COLO668 (cell line): Measurements from ENCODE around the gene CCDC88B.

Experiments
- DNase-seq: peaks from one replicate; lab custom pipeline; 2025; ENCODE audit not compliant: unreplicated experiment; lab: John Stamatoyannopoulos, UW

The CCDC88B gene

GRCh38 chr11:64379817-64380709 lies 40.1 kb downstream of the CCDC88B start:
- no peak for DNase-seq

- DNase-seq = no peak
Observed at GRCh38 chr11:64381350-64381749, 41.3 kb downstream of the CCDC88B start.

DNA sequence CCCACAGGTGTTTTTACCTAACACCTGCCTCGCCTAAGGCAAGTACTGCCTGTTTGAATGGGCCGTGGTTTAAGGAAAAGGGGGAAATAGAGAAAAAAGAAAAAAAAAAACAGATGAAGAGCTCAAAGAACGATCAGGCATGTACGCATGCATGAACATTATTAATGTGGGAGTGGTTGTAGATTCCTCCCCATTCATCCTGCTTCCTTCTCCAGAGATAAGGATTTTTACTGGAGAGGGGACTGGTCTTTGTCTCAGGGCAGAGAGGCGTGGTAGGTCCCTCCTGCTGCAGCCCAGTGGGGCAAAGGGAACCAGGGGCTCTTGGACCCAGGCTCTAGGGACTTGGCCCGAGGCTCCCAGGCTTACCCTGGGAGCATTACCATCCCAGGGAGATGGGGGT lies 42.0 kb downstream of the CCDC88B start:
- DNase-seq = no peak

GRCh38 chr11:64382586-64382985 lies 42.6 kb downstream of the CCDC88B start:
- DNase-seq = no peak

GRCh38 chr11:64383580-64383979 lies 43.6 kb downstream of the CCDC88B start:
- no peak for DNase-seq

DNA sequence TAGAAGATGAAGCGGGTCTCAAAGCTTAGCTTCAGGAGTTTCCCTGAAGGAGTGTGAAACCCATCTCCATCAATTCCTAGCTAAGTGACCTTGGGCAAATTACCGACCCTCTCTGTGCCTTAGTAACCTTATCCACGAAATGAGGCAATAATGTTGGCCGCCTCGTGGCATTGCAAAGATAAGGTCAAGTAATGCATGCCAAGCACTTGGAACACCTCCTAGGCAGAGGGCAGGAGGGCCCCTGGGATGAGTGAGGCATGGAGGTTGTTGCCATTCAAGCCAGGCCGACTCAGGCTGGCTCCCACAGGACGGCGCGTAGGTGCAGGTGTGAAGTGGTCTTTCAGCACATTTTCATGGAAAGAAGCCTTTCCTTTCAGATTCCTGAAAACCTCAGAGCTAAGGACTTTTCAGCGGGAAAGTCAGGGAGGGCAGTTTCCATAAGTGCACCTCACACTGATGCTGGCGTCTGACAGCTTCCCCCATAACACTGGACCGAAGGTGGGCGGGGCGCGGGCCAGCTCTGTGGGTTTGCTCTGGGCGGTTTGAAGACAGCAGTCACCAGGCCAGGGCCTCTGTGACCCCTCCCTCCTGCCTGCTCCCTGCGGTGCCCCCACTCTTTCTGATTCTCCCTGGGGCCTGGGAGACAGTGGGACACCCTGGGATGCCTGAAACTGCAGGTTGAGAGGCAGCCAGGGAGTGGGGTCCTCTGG lies 44.2 kb downstream of the CCDC88B start:
- no peak for DNase-seq

- no peak for DNase-seq
Observed at GRCh38 chr11:64384981-64385944, 45.3 kb downstream of the CCDC88B start.

DNA sequence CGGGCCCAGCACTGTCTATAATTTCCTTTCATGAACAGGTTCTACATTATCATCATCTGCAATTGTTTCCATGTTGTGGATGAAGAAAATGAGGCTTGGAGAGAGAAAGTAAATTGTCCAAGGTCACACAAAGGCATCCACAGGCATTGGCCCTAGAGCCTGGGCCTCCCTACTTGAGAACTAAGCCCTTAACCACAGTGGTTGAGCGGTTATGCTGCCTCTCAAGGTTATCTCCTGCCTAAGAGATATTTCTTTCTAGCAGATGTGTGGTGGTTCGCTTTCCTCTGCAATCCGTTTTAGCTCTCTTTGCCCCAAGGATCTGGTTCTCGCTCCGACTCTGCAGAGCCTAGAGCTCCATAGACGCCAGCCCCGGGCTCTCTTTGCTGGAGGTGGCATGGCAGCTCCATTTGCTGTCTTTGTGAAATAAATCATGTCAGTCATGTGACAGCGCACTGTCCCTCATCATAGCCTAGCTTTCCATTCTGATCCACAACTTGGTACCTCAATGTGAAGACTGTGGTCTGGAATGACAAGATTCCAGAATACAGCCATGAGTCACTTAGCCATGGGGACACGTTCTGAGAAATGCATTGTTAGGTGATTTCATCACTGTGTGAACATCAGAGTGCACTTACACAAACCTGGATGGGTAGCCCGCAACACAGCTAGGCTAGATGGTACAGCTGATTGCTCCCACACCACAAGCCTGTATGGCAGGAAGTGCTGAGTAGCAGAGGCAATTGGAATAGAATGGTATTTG lies 46.1 kb downstream of the CCDC88B start:
- no peak for DNase-seq

- DNase-seq = no peak
Observed at GRCh38 chr11:64387916-64388315, 47.9 kb downstream of the CCDC88B start.

DNA sequence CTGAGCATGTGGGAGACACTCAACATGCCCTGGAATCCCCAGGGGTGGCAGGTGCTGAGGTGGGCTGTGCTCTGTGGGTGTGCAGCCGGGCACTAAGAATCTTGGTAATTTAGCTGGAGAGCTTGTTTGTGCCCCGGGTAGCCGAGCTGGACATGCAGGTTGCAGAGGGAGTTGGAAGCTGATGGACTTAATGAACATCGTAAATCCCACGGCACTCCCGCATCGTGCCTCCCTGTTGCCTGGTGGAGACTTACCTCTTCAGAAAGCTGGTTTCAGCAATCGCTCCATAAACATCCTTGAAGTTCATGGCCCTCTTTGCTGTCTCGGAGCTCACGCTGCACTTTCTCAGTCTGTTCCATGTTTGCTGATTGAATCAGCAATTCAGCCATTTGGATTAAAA lies 48.9 kb downstream of the CCDC88B start:
- DNase-seq = no peak

- DNase-seq = no peak
Observed at GRCh38 chr11:64389851-64390250, 49.8 kb downstream of the CCDC88B start.

- DNase-seq = no peak
Observed at GRCh38 chr11:64390558-64390957, 50.6 kb downstream of the CCDC88B start.

DNA sequence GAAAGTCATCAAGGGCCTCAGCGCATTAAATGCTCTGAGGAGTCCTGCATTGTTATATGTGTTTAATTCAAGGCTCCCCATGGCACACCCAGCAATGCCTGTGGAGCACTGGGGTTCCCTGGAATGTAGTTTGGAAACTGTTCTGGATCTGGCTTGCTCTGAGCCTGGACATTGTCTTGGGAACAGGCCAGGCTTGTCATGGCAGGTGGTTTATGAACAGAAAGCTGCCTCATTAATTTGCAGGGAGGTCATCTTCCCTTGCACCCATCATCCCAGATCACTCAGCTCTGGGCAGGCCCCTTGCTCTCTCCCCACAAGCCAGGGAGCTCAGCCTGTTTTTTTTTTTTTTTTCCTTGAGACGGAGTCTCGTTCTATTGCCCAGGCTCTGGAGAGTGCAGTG lies 51.8 kb downstream of the CCDC88B start:
- DNase-seq = no peak

GRCh38 chr11:64395545-64396078 lies 55.6 kb downstream of the CCDC88B start:
- no peak for DNase-seq

- DNase-seq = no peak
Observed at GRCh38 chr11:64396079-64396591, 56.1 kb downstream of the CCDC88B start.

- DNase-seq = no peak
Observed at GRCh38 chr11:64400102-64400501, 60.1 kb downstream of the CCDC88B start.

DNA sequence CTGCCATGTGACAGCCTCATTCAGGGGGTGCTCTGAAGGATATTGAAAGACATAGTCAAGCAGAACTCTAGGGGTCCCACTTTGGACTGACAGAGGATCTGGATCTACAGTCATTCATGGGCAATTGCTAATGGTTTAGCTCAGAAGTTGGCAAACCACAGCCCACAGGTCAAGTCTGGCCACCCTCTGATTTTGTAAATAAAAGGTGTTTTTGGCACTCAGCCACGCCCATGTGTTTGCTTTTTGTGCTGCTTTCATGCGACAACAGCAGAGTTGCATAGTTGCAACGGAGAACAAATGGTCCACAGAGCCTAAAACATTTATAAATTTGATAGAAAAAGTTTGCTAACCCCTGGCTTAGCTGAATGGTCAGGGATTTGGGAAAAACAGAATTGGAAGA lies 60.7 kb downstream of the CCDC88B start:
- DNase-seq = no peak

DNA sequence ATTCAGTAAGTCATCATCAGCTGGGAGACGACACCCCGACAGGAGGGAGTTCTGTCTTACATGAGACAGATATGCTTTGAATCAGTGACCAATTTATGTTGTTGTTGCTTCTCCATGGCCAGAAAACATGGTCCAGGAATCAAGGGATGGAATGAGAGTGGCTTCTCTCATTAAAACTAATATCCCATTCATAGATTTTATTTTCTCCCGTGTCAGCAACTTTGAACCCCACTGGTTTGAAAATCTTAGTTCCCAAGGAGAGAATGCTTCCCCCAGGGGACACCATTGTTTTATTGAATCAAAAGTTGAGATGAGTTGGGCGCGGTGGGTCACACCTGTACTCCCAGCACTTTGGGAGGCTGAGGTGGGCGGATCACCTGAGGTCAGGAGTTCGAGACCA lies 61.8 kb downstream of the CCDC88B start:
- no peak for DNase-seq

DNA sequence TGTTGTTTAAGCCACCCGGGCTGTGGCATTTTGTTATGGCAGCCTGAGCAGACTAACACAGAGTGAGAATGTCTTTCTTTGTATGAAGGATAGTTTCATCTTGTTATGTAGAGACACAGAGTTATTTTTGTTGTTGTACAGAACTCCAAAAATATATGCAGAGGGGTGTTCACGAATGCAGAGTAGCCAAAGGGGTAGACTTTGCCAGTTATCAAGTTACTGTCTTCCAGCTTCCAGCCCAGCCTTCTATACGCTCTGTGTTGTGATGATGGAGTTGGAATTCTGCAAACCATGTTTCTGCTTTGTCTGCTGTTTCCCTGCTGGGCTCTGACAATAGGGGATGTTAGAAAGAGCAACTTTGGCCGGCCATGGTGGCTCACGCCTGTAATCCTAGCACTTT lies 63.1 kb downstream of the CCDC88B start:
- DNase-seq = no peak
